Kidney (tissue), 14 donors: Measurements from ENCODE around the gene ZNF654. TPM values are rescaled to one million over a fixed set of nuclear protein-coding genes. Genes with fewer than 3 reads are reported as not detected.

Source experiments
- DNase-seq, 5 donors: peaks; one replicate each; pipeline ENCODE4 v3.0.0-alpha.2; 2013 to 2020
- FAIRE-seq: peaks from 2 replicates; lab custom pipeline; 2012; peaks lifted over from hg19 to GRCh38; lab: Jason Lieb, UNC
- H3K27ac ChIP-seq, 2 donors: one replicate each; pipeline ENCODE4 v1.7.0; 2013; ENCODE audit warnings: low read depth in 2 of 2, low read length in 2 of 2, inconsistent platforms in 1 of 2
- H3K27me3 ChIP-seq: one replicate; pipeline ENCODE4 v1.7.1; 2013; ENCODE audit warnings: low read length, inconsistent platforms; ENCODE audit not compliant: control insufficient read depth, insufficient read depth
- H3K36me3 ChIP-seq, 3 donors: one replicate each; pipeline versions ENCODE4 v1.7.0 to v1.7.1; 2013; ENCODE audit warnings: low read length in 3 of 3, control low read depth in 1 of 3, inconsistent platforms in 1 of 3; ENCODE audit not compliant: insufficient read depth in 3 of 3, control insufficient read depth in 2 of 3
- H3K4me1 ChIP-seq, 3 donors: one replicate each; pipeline versions ENCODE4 v1.7.0 to v1.7.1; 2013; ENCODE audit warnings: low read length in 3 of 3, inconsistent platforms in 1 of 3, low read depth in 1 of 3; ENCODE audit not compliant: control insufficient read depth in 2 of 3, insufficient read depth in 2 of 3
- H3K4me3 ChIP-seq, 3 donors: one replicate each; pipeline versions ENCODE4 v1.7.0 to v1.8.1; 2013; ENCODE audit warnings: low read length in 3 of 3, control low read depth in 1 of 3, inconsistent platforms in 1 of 3
- H3K9ac ChIP-seq, 3 donors: one replicate each; pipeline versions ENCODE4 v1.7.0 to v1.7.1; 2013; ENCODE audit warnings: low read length in 3 of 3, control low read depth in 1 of 3, inconsistent platforms in 1 of 3
- H3K9me3 ChIP-seq, 3 donors: one replicate each; pipeline versions ENCODE4 v1.7.0 to v1.7.1; 2013; ENCODE audit warnings: low read length in 3 of 3, control low read depth in 1 of 3, inconsistent platforms in 1 of 3; ENCODE audit not compliant: control insufficient read depth in 2 of 3, insufficient read depth in 1 of 3
- CTCF ChIP-seq: IDR thresholded peaks from 3 replicates; pipeline ENCODE4 v1.5.1; 2012; ENCODE audit warnings: mild to moderate bottlenecking, moderate library complexity, borderline replicate concordance; ENCODE audit not compliant: insufficient read depth; ENCODE audit errors: extremely low read depth
- intact Hi-C: fragments of 100-400 bp; cut with DNase I; formaldehyde crosslinking; loops from one replicate; pipeline ENCODE4 v1.11.1; 2022
- polyA plus RNA-seq: library from polyadenylated mRNA; stranded (reverse); fragments of 350-450 nt; fragmentation: Illumina TruSeq; extraction: RNeasy Lipid Tissue Mini Kit (QIAGEN cat#74804); gene quantifications from one replicate; pipeline ENCODE4 v1.2.3, GENCODE V29; 2014; ENCODE audit warnings: low read depth, low replicate concordance; ENCODE audit not compliant: insufficient read depth
- total RNA-seq: library from RNA; stranded (reverse); fragmentation: NEBNext Ultra II Directional; extraction: Animal tissue kit (Norgen Biotek cat#: 25700); gene quantifications from one replicate; pipeline ENCODE4 v1.2.1, GENCODE V29; 2021
- donor health status: control.
- donor health status: control.
- donor health status: control.
- donor health status: control.
- donor health status: control.
- donor health status: DM: yes; HTN: yes; CAD: no.
- donor health status: Normal renal cell carcinoma (clear cell type).

The ZNF654 gene
- total and polyA plus RNA-seq, 2 donors from 2014 or later, result 3.0 to 16.0 TPM

- FAIRE-seq, result no peak
Observed at GRCh38 chr3:88033808-88034207, 25.2 kb upstream of the ZNF654 start.

GRCh38 chr3:88034491-88035275 lies 24.4 kb upstream of the ZNF654 start:
- H3K9ac ChIP-seq, result no peak overlapping the region
- no peaks in the 10 kb centered on the region for H3K9me3 ChIP-seq
- intact Hi-C loops, result no loop called here
- H3K27me3 ChIP-seq, result no peaks in the 10 kb centered on the region
- no peak overlapping the region for H3K4me3 ChIP-seq
- TF ChIP-seq CTCF, result no peak
- no peaks in the 10 kb centered on the region for H3K36me3 ChIP-seq
- H3K4me1 ChIP-seq, result peaks cover 0 to 2% (median 0%) of the 10 kb centered on the region in 3 donors
- H3K27ac ChIP-seq, result no peak overlapping the region
- DNase-seq, result no peak
- FAIRE-seq, result no peak

More at GRCh38 chr3:88033808-88034207, 25.2 kb upstream of the ZNF654 start:
- no peaks in the 10 kb centered on the region for H3K9me3 ChIP-seq
- intact Hi-C loops, result no loop called here
- H3K4me3 ChIP-seq, result no peak overlapping the region
- no peak overlapping the region for H3K9ac ChIP-seq
- no peaks in the 10 kb centered on the region for H3K27me3 ChIP-seq
- no peaks in the 10 kb centered on the region for H3K36me3 ChIP-seq
- peaks cover 0 to 2% (median 0%) of the 10 kb centered on the region in 3 donors for H3K4me1 ChIP-seq
- TF ChIP-seq CTCF, result no peak
- DNase-seq, result no peak
- H3K27ac ChIP-seq, result no peak overlapping the region

DNA sequence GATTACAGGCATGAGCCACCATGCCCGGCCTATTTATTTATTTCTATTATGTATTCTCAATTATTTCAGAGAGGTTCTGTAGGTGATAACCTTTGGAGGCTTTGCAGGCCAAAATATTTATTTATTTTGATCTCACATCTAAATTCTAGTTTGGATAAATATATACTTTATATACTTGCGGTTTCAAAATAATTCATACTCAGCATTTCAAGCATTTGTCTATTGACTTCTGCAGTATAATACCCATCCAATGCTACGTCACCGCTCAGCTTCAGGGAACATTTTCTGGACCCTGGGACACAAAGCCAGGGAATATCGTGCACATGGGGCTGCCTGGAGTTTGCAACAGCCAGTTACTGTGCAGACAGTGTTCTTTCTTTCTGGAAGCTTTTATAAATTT lies 22.8 kb upstream of the ZNF654 start:
- intact Hi-C loops, result no loop called here

More for the DNA sequence above, 22.8 kb upstream of the ZNF654 start:
- Histone ChIP-seq H3K4me1 (peaks cover 0 to 2% (median 0%) of the 10 kb centered on the region in 3 donors), H3K9ac (no peak overlapping the region), H3K9me3 (no peaks in the 10 kb centered on the region), H3K36me3 (no peaks in the 10 kb centered on the region), H3K27me3 (no peaks in the 10 kb centered on the region), H3K27ac (no peak overlapping the region), H3K4me3 (no peak overlapping the region)
- DNase-seq, result no peak
- no peak for FAIRE-seq
- no peak for TF ChIP-seq CTCF
